Astrocyte of the hippocampus (primary cell): ENCODE data around the gene KIF26B.
A peak's percentile ranks its signal among the peaks of the same experiment; 100 is the strongest.
"Not testable (repeated sequence)": the region's sequence is repeated elsewhere in the genome, so short reads cannot be mapped to it uniquely, and the experiment has no call there.

Experiments used
- DNase-seq: peaks from one replicate; pipeline ENCODE4 v3.0.0; 2011; ENCODE audit warnings: low read depth, low spot score

The KIF26B gene

GRCh38 chr1:245355851-245356630 is 201.3 kb downstream of the KIF26B start:
- not testable (repeated sequence) for DNase-seq

GRCh38 chr1:245356891-245357585 is 202.3 kb downstream of the KIF26B start:
- no peak for DNase-seq

GRCh38 chr1:245359101-245359680 is 204.4 kb downstream of the KIF26B start:
- DNase-seq, result not testable (repeated sequence)

- no peak for DNase-seq
These were observed 206.3 kb downstream of the KIF26B start for GRCh38 chr1:245361065-245361464.

- no peak for DNase-seq
These were observed 207.2 kb downstream of the KIF26B start for GRCh38 chr1:245361951-245362350.

GRCh38 chr1:245363461-245364200 is 208.8 kb downstream of the KIF26B start:
- DNase-seq, result no peak

GRCh38 chr1:245365095-245366020 is 210.6 kb downstream of the KIF26B start:
- no peak for DNase-seq

- DNase-seq, result no peak
These were observed 212.1 kb downstream of the KIF26B start for GRCh38 chr1:245366886-245367285.

- no peak for DNase-seq
These were observed 215.5 kb downstream of the KIF26B start for GRCh38 chr1:245370175-245370825.

- no peak for DNase-seq
These were observed 216.3 kb downstream of the KIF26B start for GRCh38 chr1:245370905-245371581.

- no peak for DNase-seq
These were observed 218.3 kb downstream of the KIF26B start for GRCh38 chr1:245373131-245373530.

GRCh38 chr1:245375789-245376460 is 221.1 kb downstream of the KIF26B start:
- peak; percentile 47 for DNase-seq

- DNase-seq, result no peak
These were observed 223.1 kb downstream of the KIF26B start for GRCh38 chr1:245377854-245378253.

GRCh38 chr1:245378311-245378722 is 223.5 kb downstream of the KIF26B start:
- no peak for DNase-seq

GRCh38 chr1:245378745-245379144 is 224.0 kb downstream of the KIF26B start:
- no peak for DNase-seq

GRCh38 chr1:245380790-245381535 is 226.2 kb downstream of the KIF26B start:
- DNase-seq, result peak; percentile 23

- DNase-seq, result no peak
These were observed 228.2 kb downstream of the KIF26B start for GRCh38 chr1:245382981-245383380.
